NCI-H2107 treated with DMSO at 0.1 percent for 48 hours (cell line): ENCODE data around the gene ASB15.
"Not testable (repeated sequence)": the region's sequence is repeated elsewhere in the genome, so short reads cannot be mapped to it uniquely, and the experiment has no call there.

Source experiments
- DNase-seq: peaks from one replicate; lab custom pipeline; 2025; ENCODE audit not compliant: unreplicated experiment; lab: John Stamatoyannopoulos, UW

Gene ASB15

GRCh38 chr7:123634011-123634573 lies 32.5 kb downstream of the ASB15 start:
- DNase-seq, result not testable (repeated sequence)

- peak; percentile 40 for DNase-seq
These were observed 34.1 kb downstream of the ASB15 start for GRCh38 chr7:123635551-123636359.

DNA sequence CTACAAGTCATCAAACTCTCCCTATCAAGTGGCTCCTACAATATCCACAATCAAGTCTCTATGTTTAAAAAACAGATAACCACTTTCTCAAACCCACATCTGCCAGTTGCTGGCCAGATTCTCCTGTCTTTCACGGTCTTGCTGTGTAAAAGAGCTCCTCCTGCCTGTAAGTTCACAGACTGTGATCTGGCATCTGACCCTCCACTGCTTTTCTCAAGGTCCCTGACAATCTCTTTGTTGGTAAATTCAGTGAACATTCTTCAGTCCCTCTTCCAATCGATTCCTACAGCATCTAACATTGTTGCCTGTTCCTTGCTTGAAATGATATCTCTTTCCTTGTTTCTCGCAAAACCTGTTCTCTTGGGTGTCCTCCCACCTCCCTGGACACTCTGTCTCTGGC lies 35.6 kb downstream of the ASB15 start:
- no peak for DNase-seq

DNA sequence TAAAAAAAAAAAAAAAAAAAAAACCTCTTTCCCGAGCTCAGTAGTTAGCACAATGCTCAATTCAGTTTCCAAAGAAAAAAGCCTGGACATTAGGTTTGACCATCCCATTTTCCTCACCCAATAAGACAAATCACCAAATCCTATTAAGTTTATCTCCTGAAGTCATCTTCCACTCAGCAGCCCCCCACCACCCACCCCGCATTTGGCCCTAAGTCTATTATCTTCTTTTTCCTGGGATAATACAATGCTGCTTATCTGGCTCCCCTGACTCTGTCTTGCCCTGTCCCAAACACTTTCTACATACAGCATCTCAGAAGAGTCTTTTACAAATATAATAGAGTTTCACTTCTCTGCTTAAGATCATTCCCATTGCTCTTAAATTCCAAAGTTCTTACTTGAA lies 36.3 kb downstream of the ASB15 start:
- DNase-seq, result no peak

DNA sequence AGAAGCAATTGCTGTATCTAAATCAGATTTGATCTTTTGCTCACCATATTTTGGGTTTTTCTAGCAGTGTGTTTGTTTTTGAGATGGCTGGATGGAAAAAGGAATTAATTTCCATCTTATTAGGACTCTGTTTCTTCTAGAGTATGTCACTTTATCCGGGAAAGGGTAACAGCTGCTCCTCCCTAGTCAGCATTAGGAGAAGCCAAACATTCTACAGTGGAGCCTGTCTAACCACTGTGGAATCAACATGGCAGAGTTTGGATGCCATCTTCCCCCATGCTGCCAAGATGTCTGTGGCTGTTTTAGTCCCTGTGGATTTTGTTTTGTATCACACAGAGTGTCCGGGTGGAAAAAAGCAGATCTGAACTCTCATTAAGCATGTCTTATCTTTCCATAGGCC lies 38.0 kb downstream of the ASB15 start:
- no peak for DNase-seq

GRCh38 chr7:123640583-123640982 lies 39.0 kb downstream of the ASB15 start:
- no peak for DNase-seq

DNA sequence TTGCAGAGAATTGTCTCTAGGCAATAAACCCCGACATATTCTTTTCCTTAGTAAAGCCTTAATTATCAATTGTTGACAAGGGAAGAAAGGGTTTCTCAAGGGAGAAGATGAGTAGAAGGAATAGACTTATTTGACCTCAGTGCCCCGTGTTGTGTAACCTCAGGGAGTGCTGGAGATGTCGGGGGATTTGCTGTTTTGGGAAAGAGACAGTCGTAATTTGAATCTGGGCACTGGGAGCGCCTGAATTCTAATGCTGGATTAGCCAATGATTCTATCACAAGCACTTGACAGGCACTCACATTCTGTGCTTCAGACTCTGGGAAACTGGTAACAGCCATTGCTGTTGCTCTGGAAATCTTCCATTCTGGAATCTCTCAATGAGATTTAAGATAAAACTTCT lies 40.3 kb downstream of the ASB15 start:
- DNase-seq, result no peak

- peak; percentile 89 for DNase-seq
These were observed 42.1 kb downstream of the ASB15 start for GRCh38 chr7:123643495-123644441.

- DNase-seq, result no peak
These were observed 43.9 kb downstream of the ASB15 start for GRCh38 chr7:123645516-123645915.

- DNase-seq, result no peak
These were observed 45.6 kb downstream of the ASB15 start for GRCh38 chr7:123647106-123647730.

DNA sequence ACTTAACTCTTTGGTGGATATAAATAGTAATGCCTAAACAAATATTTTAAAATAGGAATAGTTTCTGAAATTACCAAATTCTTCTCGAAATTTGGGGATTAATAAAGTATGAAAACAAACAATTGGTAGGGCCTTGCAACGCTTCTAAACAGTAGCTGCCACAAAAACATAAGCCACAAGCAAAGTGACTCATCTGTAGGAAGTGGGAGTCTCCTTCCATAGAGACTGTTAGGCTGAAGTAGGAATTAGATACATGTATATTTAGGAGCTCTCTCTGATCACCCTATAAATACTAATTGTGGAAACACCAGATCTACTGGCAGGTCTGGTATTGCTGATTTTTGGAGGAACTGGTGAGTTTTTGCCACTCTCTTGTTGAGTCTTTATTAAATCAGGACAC lies 48.3 kb downstream of the ASB15 start:
- DNase-seq, result no peak

DNA sequence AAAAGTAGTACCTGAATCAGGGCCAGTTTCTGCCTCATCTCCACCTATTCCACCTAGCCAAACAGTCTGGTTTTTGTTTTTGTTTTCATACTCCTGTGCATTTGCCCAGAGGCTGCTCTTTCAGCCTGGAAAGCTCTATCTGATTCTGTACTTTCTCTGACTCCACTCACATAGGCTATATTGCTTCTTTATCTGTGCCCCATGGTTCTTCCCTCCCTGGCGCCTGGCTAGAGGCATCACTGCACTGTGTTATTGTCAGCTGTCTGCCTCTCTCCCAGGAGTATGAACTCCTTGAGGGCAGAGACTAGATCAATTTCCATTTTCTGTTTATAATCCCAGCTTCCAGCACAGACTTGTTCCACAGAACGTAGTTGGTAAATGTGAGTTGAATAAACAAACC lies 49.0 kb downstream of the ASB15 start:
- DNase-seq, result no peak

- no peak for DNase-seq
These were observed 50.8 kb downstream of the ASB15 start for GRCh38 chr7:123652406-123652805.

DNA sequence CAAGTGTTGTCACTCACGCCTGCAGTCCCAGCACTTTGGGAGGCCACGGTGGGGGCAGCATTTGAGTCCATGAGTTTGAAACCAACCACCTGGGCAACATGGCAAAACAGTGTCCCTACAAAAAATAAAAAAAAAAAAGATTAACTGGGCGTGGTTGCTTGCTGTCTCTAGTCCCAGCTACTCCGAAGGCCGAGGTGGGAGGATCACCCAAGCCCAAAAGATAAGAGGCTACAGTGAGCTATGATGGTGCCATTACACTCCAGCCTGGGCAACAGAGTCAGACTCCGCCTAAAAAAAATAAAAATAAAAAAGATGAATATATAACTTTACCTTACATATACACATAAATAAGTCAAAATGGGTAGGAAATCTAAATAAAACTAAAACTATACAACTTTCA lies 51.5 kb downstream of the ASB15 start:
- no peak for DNase-seq

DNA sequence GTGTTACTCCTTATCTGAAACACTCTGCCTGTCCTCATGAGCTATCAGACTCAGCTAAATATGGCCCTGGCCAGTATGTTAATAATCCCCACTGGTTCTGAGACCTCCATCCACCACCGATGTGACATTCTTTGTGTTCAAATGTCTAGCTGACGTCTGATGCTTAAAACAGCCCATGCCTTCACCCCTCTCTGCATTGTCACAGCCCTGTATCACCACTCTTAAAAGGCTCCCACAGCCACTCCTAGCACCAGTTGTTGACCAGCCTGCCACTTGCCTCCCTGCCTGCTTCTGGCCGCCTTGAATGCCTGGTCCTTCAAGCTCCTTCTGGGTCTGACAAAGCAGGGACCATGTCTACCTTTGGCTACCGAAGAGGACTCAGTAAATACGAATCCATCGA lies 54.0 kb downstream of the ASB15 start, which contains the start of gene LMOD2:
TSS of gene LMOD2 (plus strand) at position 253 of the 400 bp plus-strand sequence. CDS start at position 351, 98 bp downstream.
- no peak for DNase-seq

DNA sequence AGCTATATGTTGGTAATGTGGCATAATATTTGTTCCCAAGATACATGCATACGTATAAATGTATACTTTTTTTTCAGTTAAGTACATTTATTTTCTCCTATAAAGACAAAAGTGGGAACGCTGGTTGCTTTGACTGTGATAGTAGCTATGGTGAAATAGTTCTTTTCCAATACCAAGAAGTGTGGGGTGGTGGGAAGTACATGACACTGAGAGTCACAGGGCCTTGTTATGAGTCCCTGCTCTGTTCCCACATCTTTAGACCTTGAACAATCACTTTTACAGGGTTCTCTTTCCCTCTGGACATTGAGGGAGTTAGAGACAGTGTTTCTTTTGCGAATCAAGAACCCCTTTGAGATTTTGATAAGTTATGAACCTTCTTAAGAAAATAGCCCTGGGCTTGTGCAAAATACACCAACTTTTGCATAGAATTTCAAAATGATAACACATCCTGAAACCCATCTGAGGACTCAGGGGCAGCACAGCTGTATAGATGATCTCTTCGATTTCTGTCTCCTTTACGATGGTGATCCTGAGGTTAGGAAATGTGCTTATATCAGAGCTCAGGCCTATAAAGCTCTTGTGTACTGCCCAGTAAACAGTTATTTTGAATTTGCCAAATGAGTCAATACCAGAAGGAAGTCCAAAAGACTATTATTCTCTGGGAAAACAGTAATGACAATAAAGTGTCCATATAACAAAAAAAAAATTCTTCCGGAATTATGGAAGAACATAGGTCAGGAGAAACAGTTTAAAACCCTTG lies 55.1 kb downstream of the ASB15 start:
- DNase-seq, result no peak

- no peak for DNase-seq
These were observed 55.7 kb downstream of the ASB15 start for GRCh38 chr7:123657304-123657685.

GRCh38 chr7:123658023-123658422 lies 56.4 kb downstream of the ASB15 start:
- no peak for DNase-seq

DNA sequence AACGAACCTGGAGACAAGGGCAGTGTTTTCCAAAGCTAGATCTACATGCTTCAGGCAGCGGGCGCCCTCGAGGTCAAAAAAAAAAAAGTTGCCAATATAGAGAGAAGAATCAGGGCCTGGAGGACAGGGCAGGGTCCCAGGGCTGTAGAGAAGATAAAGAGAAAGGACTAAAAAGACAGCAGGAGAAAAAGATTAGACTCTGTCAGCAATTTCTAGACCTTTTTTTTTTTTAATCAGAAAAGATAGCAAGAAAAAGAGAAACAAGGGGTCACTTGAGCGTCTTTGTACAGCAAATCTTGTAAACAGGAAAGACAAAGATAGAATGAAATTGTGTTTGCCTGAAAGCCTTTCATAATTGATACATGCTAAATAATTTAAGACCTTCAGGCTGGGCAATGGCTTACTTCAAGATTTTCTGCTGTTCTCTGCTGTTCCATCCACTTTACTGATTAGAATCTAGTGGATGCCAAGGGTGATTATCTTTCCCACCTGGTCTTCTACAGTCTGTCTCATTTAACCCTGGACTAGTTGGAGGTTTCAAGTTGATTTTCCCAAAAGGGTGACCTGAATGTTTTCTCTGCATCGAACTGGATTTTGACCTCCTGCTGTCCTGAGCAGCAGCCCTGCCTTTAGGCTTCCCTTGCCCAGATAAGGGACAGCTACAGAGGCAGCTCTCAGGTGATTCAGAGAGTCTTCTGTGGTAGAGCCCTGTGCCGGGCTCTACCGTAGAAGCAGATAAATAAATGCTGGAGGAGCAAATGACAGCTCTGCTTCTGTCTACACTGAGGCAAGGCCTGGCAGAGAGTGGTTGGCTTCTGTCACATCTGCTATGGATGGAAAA lies 59.1 kb downstream of the ASB15 start:
- DNase-seq, result no peak

- no peak for DNase-seq
These were observed 60.1 kb downstream of the ASB15 start for GRCh38 chr7:123661765-123662164.
